Activated T-cell treated with anti-CD3 and anti-CD28 coated beads for 4 hours (primary cell): ENCODE data around the gene CXCR5.
A peak's percentile ranks its signal among the peaks of the same experiment; 100 is the strongest.

Source experiments
- DNase-seq: peaks from one replicate; pipeline ENCODE4 v3.0.0-alpha.2; 2020

Gene CXCR5

DNA sequence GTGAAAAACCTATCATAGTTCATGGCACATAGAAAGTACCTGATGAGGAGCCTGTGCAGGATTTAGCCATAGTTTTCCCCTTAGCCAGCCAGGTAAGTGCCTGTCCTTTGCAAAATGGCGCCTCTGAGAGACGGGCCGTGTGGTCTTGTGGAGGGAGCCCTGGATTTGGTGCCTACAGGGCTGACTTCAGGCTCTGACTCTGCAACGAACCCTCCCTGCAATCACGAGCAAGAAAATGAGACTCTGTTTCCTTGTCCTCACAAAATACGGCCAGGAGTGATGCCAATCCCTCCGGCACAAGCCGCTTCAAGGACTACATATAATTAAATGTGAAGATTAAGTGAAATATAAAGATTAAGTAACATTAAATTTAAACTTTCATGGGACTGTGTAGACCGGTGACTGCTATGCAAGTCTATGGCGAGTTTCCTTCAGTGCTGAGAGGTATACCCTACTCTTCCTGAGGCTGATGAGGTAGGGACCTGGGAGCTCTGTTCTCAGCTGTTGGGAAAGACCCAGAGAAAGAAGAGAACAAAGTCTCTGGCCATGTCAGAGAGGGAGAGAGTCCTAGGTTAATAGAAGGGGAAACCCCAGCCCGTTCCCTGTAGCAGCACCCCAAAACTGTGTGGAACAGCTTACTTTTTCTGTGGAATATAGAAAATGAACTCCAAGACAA lies 6.1 kb upstream of the CXCR5 start:
- DNase-seq: no peak

DNA sequence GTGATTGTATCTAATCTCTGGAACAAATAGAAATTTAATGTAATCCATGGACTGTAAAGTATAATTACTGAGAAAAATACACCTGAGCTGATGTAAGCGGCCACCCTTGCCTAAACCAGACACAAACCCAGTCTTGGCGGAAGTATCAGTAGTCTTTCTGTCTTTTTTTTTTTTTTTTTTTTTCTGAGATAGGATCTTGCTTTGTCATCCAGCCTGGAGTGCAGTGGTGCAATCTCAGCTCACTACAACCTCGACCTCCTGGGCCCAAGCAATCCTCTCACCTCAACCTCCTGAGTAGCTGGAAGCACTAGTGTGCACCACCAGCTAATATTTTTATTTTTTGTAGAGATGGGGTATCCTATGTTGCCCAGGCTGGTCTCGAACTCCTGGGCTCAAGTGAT lies 5.5 kb upstream of the CXCR5 start:
- no peak for DNase-seq

DNA sequence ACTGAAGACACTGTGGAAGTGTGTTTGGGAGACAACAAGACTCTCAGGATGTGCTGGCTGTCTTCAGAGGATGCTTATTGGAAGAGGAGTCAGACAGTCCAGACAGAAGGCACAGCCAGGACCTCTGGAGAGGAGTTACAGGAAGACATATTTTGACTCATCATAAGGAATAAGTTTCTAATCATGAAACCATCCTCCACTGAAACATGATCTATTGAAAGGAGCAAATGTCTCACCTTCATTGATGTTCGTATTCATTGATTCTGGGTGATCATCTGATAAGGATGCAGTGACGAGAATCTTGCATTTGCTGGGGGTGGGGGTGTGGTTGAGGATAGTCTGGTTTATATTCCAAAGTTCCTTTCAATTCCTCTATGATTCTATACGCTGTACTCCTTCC lies 2.5 kb upstream of the CXCR5 start:
- DNase-seq: no peak

DNA sequence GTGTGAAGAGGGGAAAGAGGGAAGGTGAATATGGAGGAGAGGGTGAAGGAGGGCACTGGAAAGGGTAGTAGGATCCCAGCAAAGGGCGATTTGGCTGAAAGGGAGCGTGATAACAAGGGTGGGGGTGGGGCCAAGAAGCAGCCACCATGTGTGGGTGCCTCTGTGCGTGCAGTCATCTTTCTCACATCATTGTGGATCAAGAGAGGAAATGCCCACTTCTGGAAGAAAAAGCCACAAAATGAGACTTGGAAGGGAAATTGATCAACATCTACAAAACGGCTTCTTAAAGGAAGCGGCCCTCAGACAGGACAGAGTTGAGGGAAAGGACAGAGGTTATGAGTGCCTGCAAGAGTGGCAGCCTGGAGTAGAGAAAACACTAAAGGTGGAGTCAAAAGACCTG lies 1.2 kb upstream of the CXCR5 start:
- DNase-seq: no peak

DNA sequence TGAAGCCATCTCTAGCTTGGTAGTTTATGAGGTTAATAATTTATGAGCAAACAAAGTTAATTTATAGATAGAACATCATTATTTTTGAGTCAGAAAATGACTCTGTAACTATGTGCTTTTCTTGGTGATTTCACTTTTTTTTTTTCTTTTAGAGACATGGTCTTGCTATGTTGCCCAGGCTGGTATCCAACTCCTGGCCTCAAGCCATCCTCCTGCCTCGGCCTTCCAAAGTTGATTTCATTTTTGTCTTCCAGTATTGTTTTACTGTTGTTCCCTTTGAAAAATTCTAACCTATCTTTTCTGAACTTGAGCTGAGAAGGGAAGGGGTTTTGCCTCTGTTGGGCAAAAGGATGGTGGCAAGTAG lies 706 bp upstream of the CXCR5 start:
- DNase-seq: no peak

DNA sequence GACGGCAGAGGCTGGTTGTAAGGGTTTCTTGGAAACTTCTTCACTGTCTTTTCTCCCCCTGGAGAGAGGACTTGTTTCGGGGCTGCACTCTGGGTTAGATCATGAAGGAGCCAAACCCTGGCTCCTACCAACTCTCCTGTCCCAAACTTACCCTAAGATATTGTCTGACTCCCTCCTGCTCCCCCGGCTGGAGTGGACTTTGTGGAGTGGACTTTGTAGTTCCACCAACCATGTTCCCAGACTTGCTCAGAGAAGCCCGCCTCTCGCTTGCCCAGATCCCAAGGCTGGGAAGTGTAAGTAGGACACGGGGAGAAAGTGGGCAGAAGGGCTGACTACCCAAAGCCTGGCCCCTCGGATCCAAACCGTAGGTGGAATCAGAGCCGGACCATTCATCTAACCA lies 1.2 kb downstream of the CXCR5 start:
- DNase-seq: no peak

DNA sequence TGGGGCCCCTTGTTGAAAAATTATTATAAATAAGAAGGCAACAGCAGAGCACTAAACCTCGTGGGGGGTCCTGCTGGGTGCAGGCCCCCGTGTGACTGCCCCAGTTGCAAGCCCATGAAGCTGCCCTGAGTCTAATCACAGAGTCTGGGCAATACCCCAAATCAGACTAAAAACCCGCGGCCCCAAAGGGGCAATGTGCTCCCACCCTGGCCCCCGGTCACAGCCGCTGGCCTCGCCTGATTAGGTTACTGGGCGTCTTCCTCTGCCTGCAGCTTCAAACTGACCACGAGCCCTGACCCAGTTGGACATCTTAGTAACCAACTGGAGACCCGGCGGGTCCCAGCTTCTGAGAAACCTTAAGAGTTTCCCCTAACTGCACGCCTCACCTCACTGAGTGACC lies 1.6 kb downstream of the CXCR5 start:
- DNase-seq: no peak

DNA sequence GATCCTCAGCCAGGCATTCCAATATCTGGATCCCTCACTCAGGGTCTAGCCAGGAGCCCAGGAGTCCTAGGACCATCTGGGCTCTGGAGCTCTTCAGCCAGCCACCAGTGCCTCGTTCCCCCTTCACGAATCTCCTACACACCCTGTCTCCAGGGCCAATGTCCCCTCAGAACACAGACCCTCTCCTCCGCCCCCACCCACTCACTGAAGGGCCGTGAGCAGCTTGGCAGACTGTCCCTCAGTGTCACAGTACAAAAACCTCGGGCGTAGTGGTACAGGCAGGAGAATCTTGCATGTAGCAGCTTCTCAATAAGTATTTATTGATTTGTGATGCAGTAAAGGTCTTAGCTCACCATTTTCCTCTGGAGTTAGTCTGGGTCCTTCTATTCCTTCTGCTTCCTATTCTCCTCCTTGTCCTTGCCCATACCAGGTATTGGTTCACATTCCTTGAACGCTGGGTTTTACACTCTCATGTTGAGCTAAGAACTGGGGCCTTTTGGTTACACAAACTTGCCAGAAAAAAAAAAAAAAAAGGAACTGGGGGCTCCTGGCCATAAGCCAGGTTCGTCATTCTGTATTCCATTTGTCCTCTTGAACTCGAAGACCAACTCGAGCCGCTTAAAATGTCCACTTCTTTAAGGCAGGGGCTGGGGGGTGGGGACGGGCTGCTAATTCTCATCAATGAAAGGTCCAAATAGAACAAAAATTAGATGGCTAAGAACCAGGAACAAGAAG lies 2.3 kb downstream of the CXCR5 start:
- no peak for DNase-seq

DNA sequence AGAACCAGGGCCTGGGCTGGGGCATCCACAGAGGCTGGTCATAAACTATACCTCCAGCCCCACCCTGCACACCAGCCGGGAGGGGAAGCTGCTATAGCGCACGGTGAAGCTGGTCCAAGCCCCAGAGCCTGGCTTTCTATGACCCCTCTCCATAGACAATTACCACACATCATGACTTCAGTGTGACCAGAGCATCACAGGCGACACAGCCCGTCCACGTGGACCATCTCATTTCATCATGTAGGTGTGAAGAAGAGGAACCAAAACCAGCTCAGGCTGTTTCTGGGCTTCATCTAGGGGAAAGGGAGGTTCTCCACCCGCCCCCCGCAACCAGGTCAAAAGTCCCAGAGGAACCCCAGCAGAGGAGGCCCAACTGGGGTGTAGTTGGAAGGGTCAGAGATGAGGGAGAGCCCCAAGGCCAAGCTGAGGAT lies 3.0 kb downstream of the CXCR5 start:
- no peak for DNase-seq

DNA sequence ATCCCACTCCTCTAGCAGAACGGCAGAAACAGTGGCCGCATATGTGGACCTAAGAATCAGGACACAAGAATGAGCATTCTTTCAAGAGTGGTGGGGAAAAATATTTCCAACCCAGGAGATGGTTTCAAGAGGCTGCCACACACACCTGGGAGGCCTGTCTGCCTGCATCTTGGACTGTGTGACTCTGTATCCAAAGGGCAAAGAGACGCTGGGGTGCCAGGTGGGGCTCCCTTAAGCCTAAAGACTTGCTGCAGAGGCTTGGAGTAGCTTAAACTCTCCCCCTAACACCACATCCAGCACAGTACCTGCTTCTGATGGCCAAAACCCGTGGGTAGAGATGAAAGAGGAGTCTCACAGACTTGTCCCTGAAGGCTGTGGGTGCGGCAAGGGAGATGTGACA lies 3.5 kb downstream of the CXCR5 start:
- DNase-seq: no peak

DNA sequence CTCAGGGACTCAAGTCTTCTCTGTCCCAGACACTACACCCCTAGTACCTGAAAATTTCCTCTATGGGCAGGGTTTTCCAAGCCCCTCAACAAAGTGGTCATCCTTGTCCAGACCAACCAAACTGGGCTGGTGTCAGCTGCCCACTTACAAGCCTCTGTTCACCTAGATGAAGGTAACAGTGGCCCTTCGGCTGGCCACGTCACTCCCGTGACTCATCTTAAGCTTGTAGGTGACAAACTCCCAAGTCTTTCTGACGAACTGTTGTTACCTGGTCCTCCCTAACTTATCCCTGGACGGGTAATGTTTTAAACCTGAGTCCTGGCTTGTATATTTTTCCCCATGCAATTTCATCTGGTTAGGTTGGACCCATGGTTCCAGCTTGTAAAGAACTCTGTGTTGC lies 4.7 kb downstream of the CXCR5 start:
- no peak for DNase-seq

DNA sequence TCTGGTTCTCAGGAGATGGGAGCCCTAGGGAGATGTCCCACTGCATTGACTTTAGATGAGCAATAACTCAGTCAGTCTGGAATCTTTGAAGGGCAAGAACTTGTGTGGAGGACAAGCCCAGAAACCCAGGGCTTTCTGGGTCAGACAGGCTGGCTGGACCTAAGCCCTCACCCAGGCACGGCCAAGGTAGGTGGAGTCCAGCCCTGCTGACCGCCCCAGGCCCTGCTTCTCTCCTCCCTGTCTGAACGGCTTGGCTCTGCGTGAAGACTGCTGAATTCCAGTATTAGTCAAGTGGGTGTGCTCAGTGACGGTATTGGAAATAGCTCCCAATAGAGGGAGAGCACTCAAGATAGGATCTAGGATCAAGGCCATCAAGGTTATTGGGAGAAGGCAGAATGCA lies 6.1 kb downstream of the CXCR5 start:
- no peak for DNase-seq

DNA sequence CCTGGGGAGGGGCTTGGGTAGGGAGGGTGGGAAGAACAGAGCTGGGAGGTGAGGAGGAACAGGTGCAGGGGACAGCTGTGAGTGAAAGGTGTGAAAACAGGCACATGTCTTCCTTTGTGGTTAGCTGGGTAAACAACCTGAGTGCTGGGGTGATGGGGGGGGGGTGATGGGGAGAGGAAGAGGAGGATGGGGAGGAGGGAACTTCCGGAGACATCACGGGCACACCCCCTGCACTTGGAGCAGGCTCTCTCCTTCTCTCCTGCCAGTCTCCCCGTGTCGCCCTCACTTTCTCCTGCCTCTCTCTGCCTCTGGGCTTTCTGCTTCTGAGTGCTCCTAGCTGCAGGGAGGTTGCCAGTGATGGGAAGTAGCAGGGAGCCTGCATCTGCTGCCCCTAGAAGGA lies 8.8 kb downstream of the CXCR5 start:
- peak; percentile 46 for DNase-seq

DNA sequence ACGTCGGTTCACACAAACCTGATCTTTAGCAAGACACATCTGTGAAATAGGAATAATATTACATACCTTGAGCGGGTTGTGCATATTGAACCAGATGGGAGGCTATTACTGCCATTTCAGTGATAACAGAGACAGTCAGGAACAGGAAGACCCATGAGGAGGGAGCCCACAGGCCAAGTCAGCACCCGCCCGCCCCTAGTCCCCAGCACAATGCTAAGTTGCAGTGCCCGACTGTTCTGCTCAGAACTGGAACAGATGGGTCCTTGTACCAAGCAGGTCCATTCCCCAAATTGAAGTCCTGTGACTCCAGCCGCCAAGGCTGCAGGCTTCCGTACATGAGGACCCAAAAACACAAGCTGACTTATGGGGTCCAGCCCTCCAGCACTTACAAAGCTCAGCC lies 9.3 kb downstream of the CXCR5 start:
- DNase-seq: no peak

DNA sequence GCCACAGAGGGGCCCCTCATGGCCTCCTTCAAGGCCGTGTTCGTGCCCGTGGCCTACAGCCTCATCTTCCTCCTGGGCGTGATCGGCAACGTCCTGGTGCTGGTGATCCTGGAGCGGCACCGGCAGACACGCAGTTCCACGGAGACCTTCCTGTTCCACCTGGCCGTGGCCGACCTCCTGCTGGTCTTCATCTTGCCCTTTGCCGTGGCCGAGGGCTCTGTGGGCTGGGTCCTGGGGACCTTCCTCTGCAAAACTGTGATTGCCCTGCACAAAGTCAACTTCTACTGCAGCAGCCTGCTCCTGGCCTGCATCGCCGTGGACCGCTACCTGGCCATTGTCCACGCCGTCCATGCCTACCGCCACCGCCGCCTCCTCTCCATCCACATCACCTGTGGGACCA lies 10.0 kb downstream of the CXCR5 start:
- no peak for DNase-seq

DNA sequence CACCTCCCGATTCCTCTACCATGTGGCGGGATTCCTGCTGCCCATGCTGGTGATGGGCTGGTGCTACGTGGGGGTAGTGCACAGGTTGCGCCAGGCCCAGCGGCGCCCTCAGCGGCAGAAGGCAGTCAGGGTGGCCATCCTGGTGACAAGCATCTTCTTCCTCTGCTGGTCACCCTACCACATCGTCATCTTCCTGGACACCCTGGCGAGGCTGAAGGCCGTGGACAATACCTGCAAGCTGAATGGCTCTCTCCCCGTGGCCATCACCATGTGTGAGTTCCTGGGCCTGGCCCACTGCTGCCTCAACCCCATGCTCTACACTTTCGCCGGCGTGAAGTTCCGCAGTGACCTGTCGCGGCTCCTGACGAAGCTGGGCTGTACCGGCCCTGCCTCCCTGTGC lies 10.5 kb downstream of the CXCR5 start:
- no peak for DNase-seq

DNA sequence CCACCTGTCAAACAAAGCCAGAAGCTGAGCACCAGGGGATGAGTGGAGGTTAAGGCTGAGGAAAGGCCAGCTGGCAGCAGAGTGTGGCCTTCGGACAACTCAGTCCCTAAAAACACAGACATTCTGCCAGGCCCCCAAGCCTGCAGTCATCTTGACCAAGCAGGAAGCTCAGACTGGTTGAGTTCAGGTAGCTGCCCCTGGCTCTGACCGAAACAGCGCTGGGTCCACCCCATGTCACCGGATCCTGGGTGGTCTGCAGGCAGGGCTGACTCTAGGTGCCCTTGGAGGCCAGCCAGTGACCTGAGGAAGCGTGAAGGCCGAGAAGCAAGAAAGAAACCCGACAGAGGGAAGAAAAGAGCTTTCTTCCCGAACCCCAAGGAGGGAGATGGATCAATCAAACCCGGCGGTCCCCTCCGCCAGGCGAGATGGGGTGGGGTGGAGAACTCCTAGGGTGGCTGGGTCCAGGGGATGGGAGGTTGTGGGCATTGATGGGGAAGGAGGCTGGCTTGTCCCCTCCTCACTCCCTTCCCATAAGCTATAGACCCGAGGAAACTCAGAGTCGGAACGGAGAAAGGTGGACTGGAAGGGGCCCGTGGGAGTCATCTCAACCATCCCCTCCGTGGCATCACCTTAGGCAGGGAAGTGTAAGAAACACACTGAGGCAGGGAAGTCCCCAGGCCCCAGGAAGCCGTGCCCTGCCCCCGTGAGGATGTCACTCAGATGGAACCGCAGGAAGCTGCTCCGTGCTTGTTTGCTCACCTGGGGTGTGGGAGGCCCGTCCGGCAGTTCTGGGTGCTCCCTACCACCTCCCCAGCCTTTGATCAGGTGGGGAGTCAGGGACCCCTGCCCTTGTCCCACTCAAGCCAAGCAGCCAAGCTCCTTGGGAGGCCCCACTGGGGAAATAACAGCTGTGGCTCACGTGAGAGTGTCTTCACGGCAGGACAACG lies 11.7 kb downstream of the CXCR5 start:
- peak; percentile 55 for DNase-seq

DNA sequence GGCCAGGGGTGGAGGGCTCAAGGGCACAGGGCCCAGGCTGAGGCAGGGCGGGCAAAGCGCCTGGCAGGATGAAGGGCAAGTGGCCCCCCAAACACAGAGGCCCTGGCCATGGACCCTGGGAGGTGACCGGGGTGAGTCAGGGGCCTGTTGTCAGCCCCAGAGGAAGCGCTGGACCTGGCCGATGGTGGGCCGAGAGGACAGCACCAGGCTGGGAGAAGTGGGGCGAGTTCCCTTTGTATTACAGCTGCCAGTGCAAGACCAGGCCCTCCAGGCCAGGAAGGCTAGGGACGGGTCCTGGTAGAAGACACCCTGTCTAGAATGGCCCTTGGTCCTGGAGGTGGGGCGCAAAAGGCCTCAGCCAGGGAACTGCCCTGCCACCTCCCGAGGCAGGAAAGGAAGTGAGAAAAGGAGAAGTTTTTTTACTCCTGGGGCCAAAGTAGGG lies 12.8 kb downstream of the CXCR5 start:
- no peak for DNase-seq

DNA sequence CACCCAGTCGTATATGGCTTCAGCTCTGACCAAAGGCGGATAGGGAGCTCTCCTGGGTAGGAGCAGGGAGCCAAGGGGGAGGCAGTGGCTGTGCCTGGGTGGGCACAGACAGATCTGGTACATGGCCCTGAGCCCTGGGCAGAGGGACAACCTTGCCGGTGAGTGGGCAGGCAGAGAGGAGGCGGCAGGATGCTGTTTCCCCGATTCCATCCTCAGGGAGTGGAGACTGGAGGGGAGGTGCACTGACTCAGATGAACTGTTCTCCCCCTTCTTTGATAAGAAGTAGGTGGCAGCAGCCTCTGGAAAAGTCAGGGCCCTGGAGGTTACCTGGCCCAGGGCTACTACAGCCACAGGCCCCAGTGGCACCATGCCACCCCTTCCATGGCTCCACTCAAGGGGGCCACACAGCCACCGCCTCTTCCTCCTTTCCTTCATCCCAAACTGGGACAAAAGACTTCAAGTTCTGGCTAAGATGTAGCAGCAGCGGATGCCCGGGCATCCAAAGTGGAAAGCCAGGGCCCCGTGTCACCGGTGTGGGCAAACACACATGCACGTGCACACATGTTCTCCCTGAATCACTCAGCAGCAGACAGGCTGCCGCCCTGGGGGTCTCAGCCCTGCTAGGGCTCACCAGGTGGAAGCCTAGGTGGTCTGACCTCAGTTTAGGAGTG lies 13.4 kb downstream of the CXCR5 start:
- no peak for DNase-seq

DNA sequence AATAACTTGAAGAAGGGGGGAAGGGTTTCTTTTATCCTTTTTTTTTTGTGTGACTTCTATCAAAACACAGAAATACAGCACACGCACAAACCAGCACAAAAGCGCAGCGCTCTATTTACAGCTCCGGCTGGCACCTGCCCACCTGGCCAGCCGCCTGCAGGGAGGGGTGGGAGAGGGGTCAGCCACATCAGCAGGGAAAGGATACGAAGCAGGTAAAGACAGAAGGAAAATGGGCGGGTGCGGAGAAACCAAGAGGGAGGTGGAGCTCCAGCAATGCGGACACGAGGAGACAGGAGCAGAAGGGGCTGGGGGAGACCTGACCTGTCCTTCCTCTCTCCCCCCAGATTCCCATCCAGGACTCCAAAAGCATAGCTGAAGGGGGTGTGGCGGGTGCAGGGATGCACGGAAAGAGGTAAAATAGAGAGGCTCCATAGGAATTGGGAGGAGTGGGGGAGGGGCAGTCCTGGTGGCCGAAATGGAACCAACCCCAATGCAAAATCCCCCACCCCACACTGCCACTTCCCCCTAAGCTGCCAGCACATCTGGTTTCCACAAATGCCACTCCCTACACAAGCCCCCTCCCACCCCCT lies 14.1 kb downstream of the CXCR5 start:
- DNase-seq: no peak

DNA sequence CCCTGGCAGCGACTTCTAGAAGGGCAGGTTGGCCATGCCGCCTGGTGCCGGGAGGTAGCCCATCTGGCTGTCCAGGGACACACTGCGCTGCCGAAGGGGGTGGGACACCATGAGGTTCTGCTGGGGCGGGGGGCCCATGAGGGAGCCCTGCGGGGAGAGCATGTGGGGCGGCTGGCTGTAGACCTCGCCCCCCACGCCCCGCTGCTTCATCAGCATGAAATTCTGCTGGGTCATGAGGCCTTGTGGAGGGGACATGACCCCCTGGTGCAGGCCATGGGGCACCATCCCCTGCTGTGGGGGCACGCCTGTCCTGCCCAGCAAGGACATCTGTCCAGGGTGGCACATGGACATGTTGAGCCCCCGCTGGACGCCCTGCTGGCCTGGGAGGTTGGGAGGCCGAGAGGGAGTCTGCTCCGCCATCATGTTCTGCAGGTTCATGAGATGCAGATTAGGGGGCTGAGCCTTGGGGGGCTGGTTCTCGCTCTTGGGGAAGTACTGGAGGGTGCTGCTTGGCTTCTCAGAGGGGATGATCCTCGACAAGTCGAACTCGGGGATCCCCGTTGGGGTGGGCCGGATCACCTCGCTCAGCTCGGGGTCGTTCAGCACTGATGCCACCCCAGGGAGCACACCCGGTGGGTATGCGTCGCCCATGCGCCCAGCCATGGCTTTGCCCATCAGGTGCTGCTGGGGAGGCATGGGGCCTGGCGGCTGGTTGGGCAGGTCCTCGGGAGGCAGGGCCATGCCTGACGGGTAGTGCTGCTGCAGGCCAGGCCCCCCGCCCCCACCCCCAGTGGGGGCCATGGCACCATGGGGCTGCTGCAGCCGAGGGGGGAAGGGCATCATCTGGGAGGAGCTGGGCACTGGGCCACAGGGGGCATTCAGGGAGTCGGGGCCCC lies 15.0 kb downstream of the CXCR5 start:
- DNase-seq: no peak

DNA sequence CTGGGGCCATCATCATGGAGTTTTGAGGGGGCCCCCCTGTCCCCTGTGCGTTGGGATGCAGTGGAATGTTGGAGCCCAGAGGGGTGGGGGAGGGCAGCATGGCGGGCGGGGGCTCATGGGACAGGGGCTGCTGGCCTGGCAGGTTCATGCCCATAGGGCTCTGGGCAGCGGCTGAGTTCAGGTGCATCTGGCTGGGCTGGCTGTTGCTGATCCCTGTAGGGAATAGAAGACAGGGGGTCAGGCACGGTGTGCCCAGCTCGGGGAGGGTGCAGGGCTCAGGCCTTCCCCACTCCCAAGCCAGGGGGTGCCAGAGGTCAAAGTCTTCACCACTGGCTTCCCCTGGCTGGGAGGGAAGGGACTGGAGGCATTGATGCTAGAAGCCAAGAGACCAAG lies 15.6 kb downstream of the CXCR5 start:
- no peak for DNase-seq
